NCI-H187 (cell line): ENCODE measurements around the gene SLC44A2.

Source experiments
- DNase-seq, 2 experiments: peaks; one replicate each; lab custom pipeline; 2025; lab: John Stamatoyannopoulos, UW

The SLC44A2 gene

GRCh38 chr19:10625003-10625761 lies at the start of gene SLC44A2:
Gene SLC44A2 (plus strand): TSS chr19:10625553. CDS start chr19:10625634, 81 bp downstream.
- no peak for DNase-seq

GRCh38 chr19:10577951-10578350 lies 47.4 kb upstream of the SLC44A2 start:
- DNase-seq, result no peak

- DNase-seq, result peak; percentile 24 to 52
These were observed 44.2 kb upstream of the SLC44A2 start for GRCh38 chr19:10580979-10581631.

- DNase-seq, result no peak
These were observed 43.3 kb upstream of the SLC44A2 start for GRCh38 chr19:10582091-10582490.

- no peak for DNase-seq
These were observed 42.1 kb upstream of the SLC44A2 start for GRCh38 chr19:10583036-10583776.

- no peak for DNase-seq
These were observed 39.0 kb upstream of the SLC44A2 start for GRCh38 chr19:10586396-10586795.

GRCh38 chr19:10587022-10587838 lies 38.1 kb upstream of the SLC44A2 start, which contains the start of gene AP1M2:
Gene AP1M2 (minus strand): TSS chr19:10587312. CDS start chr19:10587231, 81 bp downstream.
- DNase-seq, result peak in 1 of 2 experiments; percentile 7

GRCh38 chr19:10587839-10588150 lies 37.6 kb upstream of the SLC44A2 start:
- no peak for DNase-seq

- DNase-seq, result no peak
These were observed 32.2 kb upstream of the SLC44A2 start for GRCh38 chr19:10593148-10593547.

GRCh38 chr19:10593820-10594637 lies 31.3 kb upstream of the SLC44A2 start:
- DNase-seq, result no peak

- DNase-seq, result no peak
These were observed 25.2 kb upstream of the SLC44A2 start for GRCh38 chr19:10600149-10600548.

GRCh38 chr19:10601999-10602329 lies 23.4 kb upstream of the SLC44A2 start:
- no peak for DNase-seq

- peak; percentile 9 to 23 for DNase-seq
These were observed 22.8 kb upstream of the SLC44A2 start for GRCh38 chr19:10602330-10603083.

- no peak for DNase-seq
These were observed 22.1 kb upstream of the SLC44A2 start for GRCh38 chr19:10603084-10603872.

- no peak for DNase-seq
These were observed 21.4 kb upstream of the SLC44A2 start for GRCh38 chr19:10603873-10604459.

- DNase-seq, result no peak
These were observed 20.8 kb upstream of the SLC44A2 start for GRCh38 chr19:10604460-10604980.

GRCh38 chr19:10611907-10612306 lies 13.4 kb upstream of the SLC44A2 start:
- no peak for DNase-seq

GRCh38 chr19:10612499-10613119 lies 12.7 kb upstream of the SLC44A2 start:
- no peak for DNase-seq
